DOHH2 (cell line): ENCODE data around the gene TASP1.

Source experiments
- H3F3A ChIP-seq: fragments of 200-600 bp; sonication (generic), shearing (Covaris generic); 2 replicates; pipeline ENCODE4 v1.6.0; 2016; ENCODE audit warnings: antibody characterized with exemption, mild to moderate bottlenecking; ENCODE audit not compliant: control insufficient read depth, insufficient read depth
- H3K27ac ChIP-seq: fragments of 200-600 bp; sonication (generic); 2 replicates; pipeline ENCODE4 v1.5.1; 2014; ENCODE audit warnings: low read depth, mild to moderate bottlenecking, low read length, moderate library complexity
- H3K27me3 ChIP-seq: fragments of 200-600 bp; sonication (generic); 2 replicates; pipeline ENCODE4 v1.6.1; 2014; ENCODE audit warnings: mild to moderate bottlenecking, low read length, mixed read lengths; ENCODE audit not compliant: control insufficient read depth
- H3K36me3 ChIP-seq: fragments of 200-600 bp; sonication (generic); 2 replicates; pipeline ENCODE4 v1.6.1; 2014; ENCODE audit warnings: mild to moderate bottlenecking, low read length, moderate library complexity, mixed read lengths; ENCODE audit not compliant: control insufficient read depth
- H3K4me1 ChIP-seq: fragments of 200-600 bp; sonication (generic); 2 replicates; pipeline ENCODE4 v1.6.1; 2014; ENCODE audit warnings: mild to moderate bottlenecking, low read length, mixed read lengths; ENCODE audit not compliant: control insufficient read depth
- H3K4me2 ChIP-seq: fragments of 200-600 bp; sonication (generic); 2 replicates; pipeline ENCODE4 v1.6.0; 2014; ENCODE audit warnings: mild to moderate bottlenecking, low read length, moderate library complexity
- H3K4me3 ChIP-seq: fragments of 200-600 bp; sonication (generic); 2 replicates; pipeline ENCODE4 v1.5.1; 2014; ENCODE audit warnings: mild to moderate bottlenecking, low read length, mixed read lengths
- H3K79me2 ChIP-seq: fragments of 200-600 bp; sonication (generic); 2 replicates; pipeline ENCODE4 v1.6.1; 2014; ENCODE audit warnings: mild to moderate bottlenecking, low read length, mixed read lengths; ENCODE audit not compliant: control insufficient read depth
- H3K9me2 ChIP-seq: fragments of 200-600 bp; sonication (generic); replicated peaks from 2 replicates; pipeline ENCODE4 v1.6.1; 2014; ENCODE audit warnings: mild to moderate bottlenecking, low read length, mixed read lengths; ENCODE audit not compliant: control insufficient read depth
- H3K9me3 ChIP-seq: fragments of 200-600 bp; sonication (generic); 2 replicates; pipeline ENCODE4 v1.6.1; 2014; ENCODE audit warnings: antibody characterized with exemption, low read length, mixed read lengths; ENCODE audit not compliant: control insufficient read depth, insufficient read depth
- H4K20me1 ChIP-seq: fragments of 200-600 bp; sonication (generic); 2 replicates; pipeline ENCODE4 v1.6.0; 2014; ENCODE audit warnings: low read depth, mild to moderate bottlenecking, antibody characterized with exemption, low read length, moderate library complexity; ENCODE audit not compliant: control insufficient read depth, insufficient read depth
- EZH2phosphoT487 ChIP-seq: fragments of 200-600 bp; sonication (generic); IDR thresholded peaks from 2 replicates; pipeline ENCODE4 v1.6.1; 2017; ENCODE audit warnings: borderline replicate concordance, mild to moderate bottlenecking, antibody characterized with exemption, low read length, moderate library complexity, mixed read lengths
- TF ChIP-seq, protein P1 (sequence below): fragments of 200-600 bp; sonication (generic); IDR thresholded peaks from one replicate; pipeline ENCODE4 v1.5.1; 2014; ENCODE audit warnings: antibody characterized with exemption, mild to moderate bottlenecking, low read depth, low read length; ENCODE audit not compliant: poor library complexity, severe bottlenecking

Gene TASP1

DNA sequence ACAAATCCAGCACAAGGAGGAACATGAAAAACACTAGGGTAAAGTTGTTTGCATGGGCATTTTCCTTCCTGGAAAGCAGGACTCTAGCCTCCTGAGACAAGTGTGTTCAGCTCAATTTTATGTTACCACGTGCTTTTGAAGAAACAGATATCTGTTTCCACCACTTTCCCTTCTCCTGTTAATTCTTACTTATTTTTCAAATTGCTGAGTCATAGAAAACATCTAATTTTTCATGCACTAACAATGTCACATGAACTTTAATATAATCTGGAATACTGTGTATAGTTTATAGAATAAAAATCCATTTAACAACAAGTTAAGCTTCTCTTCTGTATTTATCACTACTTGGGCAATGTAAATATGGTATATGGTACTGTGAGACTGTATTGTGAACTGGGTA is 243.5 kb downstream of the TASP1 start:
- Histone ChIP-seq H3K27ac (no peak overlapping the region), H3K9me3 (no peaks in the 10 kb centered on the region), H3K4me1 (no peaks in the 10 kb centered on the region), H3F3A (no peaks in the 10 kb centered on the region), H3K9me2 (no peaks in the 10 kb centered on the region), H3K4me3 (no peak overlapping the region), H3K36me3 (no peaks in the 10 kb centered on the region), H3K79me2 (no peaks in the 10 kb centered on the region), H3K27me3 (no peaks in the 10 kb centered on the region), H3K4me2 (no peak overlapping the region), H4K20me1 (no peaks in the 10 kb centered on the region)
- TF ChIP-seq, protein P1, sequence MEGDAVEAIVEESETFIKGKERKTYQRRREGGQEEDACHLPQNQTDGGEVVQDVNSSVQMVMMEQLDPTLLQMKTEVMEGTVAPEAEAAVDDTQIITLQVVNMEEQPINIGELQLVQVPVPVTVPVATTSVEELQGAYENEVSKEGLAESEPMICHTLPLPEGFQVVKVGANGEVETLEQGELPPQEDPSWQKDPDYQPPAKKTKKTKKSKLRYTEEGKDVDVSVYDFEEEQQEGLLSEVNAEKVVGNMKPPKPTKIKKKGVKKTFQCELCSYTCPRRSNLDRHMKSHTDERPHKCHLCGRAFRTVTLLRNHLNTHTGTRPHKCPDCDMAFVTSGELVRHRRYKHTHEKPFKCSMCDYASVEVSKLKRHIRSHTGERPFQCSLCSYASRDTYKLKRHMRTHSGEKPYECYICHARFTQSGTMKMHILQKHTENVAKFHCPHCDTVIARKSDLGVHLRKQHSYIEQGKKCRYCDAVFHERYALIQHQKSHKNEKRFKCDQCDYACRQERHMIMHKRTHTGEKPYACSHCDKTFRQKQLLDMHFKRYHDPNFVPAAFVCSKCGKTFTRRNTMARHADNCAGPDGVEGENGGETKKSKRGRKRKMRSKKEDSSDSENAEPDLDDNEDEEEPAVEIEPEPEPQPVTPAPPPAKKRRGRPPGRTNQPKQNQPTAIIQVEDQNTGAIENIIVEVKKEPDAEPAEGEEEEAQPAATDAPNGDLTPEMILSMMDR, result no peak

DNA sequence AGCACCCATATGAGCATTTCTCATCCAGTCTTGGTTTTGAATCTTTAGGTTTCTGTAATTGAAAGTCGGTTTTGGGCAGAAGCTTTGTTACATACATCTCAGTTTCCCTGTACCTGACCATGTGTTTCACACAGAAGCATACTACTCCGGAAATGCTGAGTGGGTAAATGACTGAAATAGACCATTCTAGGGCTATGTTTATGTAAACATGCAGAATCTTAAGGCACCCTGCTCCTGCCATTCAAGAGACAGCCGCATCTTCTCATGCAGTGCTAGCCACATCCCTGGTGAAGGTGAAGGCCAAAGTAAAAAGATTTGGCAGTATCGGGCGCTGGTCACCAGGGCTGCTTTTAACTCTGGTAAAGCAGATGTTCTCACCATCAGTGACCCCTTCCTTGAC is 246.3 kb downstream of the TASP1 start:
- Histone ChIP-seq H3K4me1 (no peaks in the 10 kb centered on the region), H3K4me2 (no peak overlapping the region), H3K27ac (no peak overlapping the region), H4K20me1 (no peaks in the 10 kb centered on the region), H3K79me2 (no peaks in the 10 kb centered on the region), H3K9me2 (no peaks in the 10 kb centered on the region), H3K27me3 (no peaks in the 10 kb centered on the region), H3K36me3 (0 out of 2 replicates have a peak, but pooled peaks cover 2% of the 10 kb centered on the region), H3K4me3 (no peak overlapping the region), H3F3A (no peaks in the 10 kb centered on the region), H3K9me3 (no peaks in the 10 kb centered on the region)
- TF ChIP-seq, protein P1, result no peak
- no peak for TF ChIP-seq EZH2phosphoT487

DNA sequence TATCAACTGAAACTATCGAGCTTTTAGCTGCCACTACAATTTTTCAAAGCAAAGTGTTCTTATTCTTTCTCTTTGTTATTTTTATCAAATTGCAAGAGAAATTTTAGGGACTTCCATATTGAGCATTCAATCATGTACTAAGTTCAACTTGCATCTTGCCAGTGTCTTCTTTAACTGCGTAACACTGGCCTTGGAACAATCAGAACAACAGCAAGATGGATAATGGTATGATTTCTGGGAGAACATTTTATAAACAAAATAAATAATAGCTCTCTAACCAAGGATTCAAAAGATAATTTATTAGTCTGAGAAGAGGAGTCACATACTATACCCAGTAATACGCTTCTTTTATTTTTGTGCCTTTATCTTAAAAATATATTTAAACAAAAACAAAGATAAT is 249.6 kb downstream of the TASP1 start:
- no peaks in the 10 kb centered on the region for H3F3A ChIP-seq
- H3K4me2 ChIP-seq, result no peak overlapping the region
- H3K9me2 ChIP-seq, result no peaks in the 10 kb centered on the region
- no peaks in the 10 kb centered on the region for H3K9me3 ChIP-seq
- no peaks in the 10 kb centered on the region for H3K4me1 ChIP-seq
- no peak overlapping the region for H3K4me3 ChIP-seq
- 0 out of 2 replicates have a peak, but pooled peaks cover 2% of the 10 kb centered on the region for H3K36me3 ChIP-seq
- TF ChIP-seq, protein P1, result no peak
- TF ChIP-seq EZH2phosphoT487, result no peak
- H3K79me2 ChIP-seq, result no peaks in the 10 kb centered on the region
- H3K27ac ChIP-seq, result no peak overlapping the region
- no peaks in the 10 kb centered on the region for H3K27me3 ChIP-seq
- no peaks in the 10 kb centered on the region for H4K20me1 ChIP-seq

DNA sequence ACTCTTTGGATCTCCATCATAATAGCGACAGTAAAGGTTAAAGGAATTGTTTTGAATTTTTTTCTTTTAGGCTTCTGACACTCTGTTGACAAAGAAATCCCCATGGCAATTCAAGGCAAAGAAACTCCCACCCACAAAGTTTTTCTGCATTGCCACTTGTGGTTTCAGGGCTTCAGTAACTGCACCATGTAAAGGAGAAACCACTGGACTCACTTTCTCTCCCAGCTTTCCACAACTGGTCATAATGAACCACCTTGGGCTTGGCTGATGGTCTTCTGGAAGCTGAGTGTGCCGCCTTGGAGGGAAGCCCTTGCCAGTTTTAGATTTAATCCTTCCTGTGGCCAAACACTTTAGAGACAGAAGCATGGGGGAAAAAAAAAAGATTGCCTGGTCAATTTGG is 254.6 kb downstream of the TASP1 start:
- H3K4me2 ChIP-seq, result no peak overlapping the region
- H3K9me2 ChIP-seq, result no peaks in the 10 kb centered on the region
- no peaks in the 10 kb centered on the region for H3K79me2 ChIP-seq
- H3F3A ChIP-seq, result no peaks in the 10 kb centered on the region
- H3K36me3 ChIP-seq, result 0 out of 2 replicates have a peak, but pooled peaks cover 2% of the 10 kb centered on the region
- no peak for TF ChIP-seq EZH2phosphoT487
- TF ChIP-seq, protein P1, result no peak
- no peak overlapping the region for H3K4me3 ChIP-seq
- no peaks in the 10 kb centered on the region for H3K27me3 ChIP-seq
- H4K20me1 ChIP-seq, result no peaks in the 10 kb centered on the region
- H3K9me3 ChIP-seq, result no peaks in the 10 kb centered on the region
- H3K27ac ChIP-seq, result no peak overlapping the region
- H3K4me1 ChIP-seq, result no peaks in the 10 kb centered on the region
